Epithelial cell of proximal tubule (primary cell): ENCODE results near the gene ABCB1. TPM values are rescaled to one million over a fixed set of nuclear protein-coding genes. Genes with fewer than 3 reads are reported as not detected.

Source experiments
- DNase-seq: peaks from one replicate; pipeline ENCODE4 v3.0.0-alpha.2; 2011; ENCODE audit warnings: low read depth
- H3K4me3 ChIP-seq: 2 replicates; pipeline ENCODE4 v1.5.1; 2011; ENCODE audit warnings: low read depth, mild to moderate bottlenecking, low read length
- total RNA-seq: library from RNA; depleted of rRNA; stranded (reverse); fragments of >200 nt; gene quantifications from 2 replicates; pipeline ENCODE4 v1.2.3, GENCODE V29; 2015
- TF ChIP-seq, protein P1 (sequence below): conservative IDR thresholded peaks from 2 replicates; pipeline ENCODE4 v1.5.1; 2012; ENCODE audit warnings: low read depth, mild to moderate bottlenecking, low read length

Gene ABCB1
- total RNA-seq, 1 donor from 2014 or later, result 13.3 TPM

GRCh38 chr7:87498893-87499292 lies 101.8 kb downstream of the ABCB1 start:
- no peak for DNase-seq
- no peak overlapping the region for H3K4me3 ChIP-seq
- TF ChIP-seq, protein P1, sequence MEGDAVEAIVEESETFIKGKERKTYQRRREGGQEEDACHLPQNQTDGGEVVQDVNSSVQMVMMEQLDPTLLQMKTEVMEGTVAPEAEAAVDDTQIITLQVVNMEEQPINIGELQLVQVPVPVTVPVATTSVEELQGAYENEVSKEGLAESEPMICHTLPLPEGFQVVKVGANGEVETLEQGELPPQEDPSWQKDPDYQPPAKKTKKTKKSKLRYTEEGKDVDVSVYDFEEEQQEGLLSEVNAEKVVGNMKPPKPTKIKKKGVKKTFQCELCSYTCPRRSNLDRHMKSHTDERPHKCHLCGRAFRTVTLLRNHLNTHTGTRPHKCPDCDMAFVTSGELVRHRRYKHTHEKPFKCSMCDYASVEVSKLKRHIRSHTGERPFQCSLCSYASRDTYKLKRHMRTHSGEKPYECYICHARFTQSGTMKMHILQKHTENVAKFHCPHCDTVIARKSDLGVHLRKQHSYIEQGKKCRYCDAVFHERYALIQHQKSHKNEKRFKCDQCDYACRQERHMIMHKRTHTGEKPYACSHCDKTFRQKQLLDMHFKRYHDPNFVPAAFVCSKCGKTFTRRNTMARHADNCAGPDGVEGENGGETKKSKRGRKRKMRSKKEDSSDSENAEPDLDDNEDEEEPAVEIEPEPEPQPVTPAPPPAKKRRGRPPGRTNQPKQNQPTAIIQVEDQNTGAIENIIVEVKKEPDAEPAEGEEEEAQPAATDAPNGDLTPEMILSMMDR, result no peak

DNA sequence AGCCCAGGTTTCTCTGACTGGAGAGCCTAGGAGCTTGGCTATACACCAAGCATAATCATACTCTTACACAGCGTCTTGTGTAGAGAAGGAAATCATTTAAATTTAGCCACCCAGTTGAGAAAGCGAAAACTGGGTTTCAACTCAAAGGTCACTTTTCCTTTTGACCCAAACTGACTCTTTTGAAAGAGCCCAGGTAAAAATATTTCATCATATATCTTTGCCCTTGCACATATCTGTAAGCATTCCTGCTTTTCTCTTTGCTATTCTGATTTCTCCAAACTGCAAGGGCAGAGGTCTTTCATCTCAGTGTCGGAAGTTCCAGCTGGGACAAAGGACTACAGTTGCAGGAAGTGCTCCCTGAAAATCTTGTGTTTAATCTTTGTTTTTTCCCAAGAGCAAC lies 103.2 kb downstream of the ABCB1 start:
- TF ChIP-seq, protein P1, result no peak
- no peak overlapping the region for H3K4me3 ChIP-seq

GRCh38 chr7:87495366-87495765 lies 105.3 kb downstream of the ABCB1 start:
- no peak for DNase-seq
- TF ChIP-seq, protein P1, result no peak
- no peak overlapping the region for H3K4me3 ChIP-seq

More for the DNA sequence above, 103.2 kb downstream of the ABCB1 start:
- no peak for DNase-seq

DNA sequence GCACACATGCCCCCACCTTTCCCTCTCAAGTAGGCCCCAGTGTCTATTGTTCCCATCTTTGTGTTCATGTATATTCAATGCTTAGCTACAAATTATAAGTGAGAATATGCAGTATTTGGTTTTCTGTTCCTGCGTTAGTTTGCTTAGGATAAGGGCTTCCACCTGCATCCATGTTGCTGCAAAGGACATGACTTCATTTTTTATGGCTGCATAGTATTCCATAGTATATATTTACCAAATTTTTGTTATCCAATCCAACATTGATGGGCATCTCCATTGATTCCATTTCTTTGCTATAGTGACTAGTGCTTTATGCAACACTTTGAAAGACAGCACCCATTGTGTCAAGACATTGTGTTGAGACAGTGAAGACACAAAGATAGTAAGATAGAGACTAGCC lies 106.2 kb downstream of the ABCB1 start:
- TF ChIP-seq, protein P1, result no peak
- H3K4me3 ChIP-seq, result no peak overlapping the region
- DNase-seq, result no peak

- no peak for DNase-seq
- TF ChIP-seq, protein P1, result no peak
- H3K4me3 ChIP-seq, result no peak overlapping the region
Measured at GRCh38 chr7:87483131-87483530, 117.6 kb downstream of the ABCB1 start.

DNA sequence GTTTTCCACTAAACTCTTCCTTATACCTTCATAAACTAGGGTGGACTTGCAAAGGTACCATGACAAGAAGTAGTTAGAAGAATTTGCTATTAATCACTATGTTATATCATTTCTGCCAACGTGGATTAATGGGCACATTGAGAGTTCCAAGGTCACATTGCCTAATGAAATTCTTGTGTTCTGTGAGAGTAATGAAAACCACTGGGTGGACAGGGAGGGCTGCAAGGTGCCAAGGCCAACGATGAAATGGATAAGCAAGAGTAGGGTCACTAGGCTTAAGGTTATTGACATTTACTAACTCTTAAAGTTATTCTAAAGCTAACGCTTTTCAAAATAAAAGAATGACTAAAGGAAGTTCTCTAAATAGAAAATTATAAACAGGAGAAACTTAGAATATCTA lies 118.6 kb downstream of the ABCB1 start:
- no peak for DNase-seq
- TF ChIP-seq, protein P1, result no peak
- no peak overlapping the region for H3K4me3 ChIP-seq

- DNase-seq, result no peak
- H3K4me3 ChIP-seq, result no peak overlapping the region
- TF ChIP-seq, protein P1, result no peak
Measured at GRCh38 chr7:87480386-87480785, 120.3 kb downstream of the ABCB1 start.
